GM18511 (cell line): ENCODE data around the gene DENND1A.

Experiments used
- ATAC-seq: cut with Tn5 transposase; IDR thresholded peaks from one replicate; pipeline ENCODE4 v1.9.1; 2021; ENCODE audit warnings: mild to moderate bottlenecking, moderate library complexity; ENCODE audit not compliant: unreplicated experiment

DENND1A gene

DNA sequence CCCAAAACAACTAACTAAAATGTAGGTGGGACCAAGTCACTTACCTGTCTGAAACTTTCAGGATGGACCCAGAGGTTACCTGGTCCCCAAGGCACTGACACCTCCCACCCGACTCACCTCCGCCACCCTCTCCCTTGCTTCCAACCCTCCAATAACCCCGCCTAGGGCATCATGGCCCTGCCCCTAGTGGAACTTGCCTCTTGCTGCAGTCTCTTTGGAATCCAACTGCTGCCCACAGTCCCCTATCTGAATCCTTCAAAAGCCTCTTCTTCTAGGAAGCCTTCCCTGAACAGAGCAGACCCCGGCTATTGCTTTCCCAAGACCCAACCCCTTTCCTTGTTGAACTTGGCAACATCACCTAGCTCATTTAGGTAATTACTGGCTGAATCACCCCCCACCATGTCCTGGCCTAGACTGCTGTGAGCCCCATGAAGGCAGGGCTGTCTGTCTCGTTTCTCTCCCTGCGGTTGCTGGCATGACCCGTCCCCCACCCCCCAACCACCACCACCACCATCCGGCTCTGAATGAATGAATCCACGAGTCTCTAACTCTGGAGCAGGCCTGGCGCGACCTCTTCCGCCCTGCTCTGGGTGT is 564.5 kb downstream of the DENND1A start:
- ATAC-seq: no peak

DNA sequence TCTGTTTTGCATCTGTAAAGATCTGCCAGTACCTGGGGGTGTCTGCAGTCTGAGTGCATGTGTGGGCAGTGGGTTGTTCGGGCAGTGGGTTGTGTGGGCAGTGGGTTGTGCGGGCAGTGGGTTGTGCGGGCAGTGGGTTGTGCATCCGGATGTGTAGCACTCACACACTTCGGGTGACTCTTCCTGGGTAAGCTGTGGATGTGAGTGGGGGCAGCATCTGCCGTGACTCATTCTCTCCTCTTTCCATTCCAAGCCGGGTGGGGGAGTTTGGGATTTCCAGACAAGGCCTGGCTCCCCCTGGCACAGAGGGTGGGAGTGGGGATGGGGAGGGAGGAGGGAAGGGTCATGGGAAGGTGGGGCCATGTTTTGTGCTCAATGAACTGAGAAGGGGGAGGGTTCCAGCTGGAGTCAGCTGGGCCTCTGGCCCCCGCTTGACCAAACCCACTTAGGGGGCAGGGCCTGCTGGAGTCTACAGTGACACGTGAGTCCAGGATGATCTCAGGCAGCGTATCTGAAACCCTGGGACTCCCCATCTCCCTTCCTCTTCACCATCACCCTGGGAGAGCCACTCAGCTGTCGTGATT is 565.6 kb downstream of the DENND1A start:
- no peak for ATAC-seq

DNA sequence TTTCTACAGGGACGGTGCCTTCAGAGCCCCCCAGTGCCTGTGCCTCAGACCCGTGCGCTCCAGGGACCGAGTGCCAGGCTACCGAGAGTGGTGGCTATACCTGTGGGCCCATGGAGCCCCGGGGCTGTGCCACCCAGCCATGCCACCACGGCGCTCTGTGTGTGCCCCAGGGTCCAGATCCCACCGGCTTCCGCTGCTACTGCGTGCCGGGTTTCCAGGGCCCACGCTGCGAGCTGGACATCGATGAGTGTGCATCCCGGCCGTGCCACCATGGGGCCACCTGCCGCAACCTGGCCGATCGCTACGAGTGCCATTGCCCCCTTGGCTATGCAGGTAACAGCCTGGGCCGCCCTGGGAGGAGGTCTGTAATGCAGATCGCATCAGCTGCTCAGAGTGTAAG is 567.1 kb downstream of the DENND1A start:
- no peak for ATAC-seq

DNA sequence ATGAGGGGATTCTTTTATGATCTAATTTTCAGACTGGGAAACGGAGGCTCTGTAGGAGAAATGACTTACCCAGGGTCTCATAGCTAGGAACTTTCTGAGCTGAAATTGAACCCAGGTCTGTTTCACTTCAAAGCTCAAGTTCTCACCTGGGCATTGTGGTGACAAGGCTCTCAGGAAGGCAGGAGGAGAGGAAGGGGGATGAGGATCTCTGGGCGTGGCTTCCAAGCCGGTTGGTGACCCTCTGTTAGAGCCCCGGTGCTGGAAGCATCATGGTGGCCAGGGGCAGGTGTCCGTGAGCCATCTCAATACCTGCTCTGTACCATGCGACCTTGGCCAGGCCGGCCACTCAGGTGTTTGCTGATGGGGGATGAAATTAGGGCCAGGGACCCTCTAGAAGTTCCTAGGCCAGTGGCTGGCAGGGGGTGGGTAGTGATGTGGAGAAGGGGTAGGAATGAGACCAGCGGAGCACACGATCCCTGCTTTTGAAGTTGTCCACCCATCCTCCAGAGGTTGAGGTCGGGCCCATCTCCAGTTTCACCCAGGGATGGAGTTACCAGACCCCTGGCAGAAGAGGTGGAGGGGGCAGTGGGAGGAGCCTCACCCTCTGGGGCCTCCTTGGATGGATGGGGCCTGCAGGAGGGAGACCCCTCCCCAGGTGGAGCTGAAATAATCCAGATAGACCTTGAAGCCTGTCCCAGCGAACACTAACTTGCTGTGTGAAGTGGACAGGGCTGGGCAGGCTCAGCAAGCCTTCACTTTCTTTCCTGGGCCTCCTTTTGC is 568.0 kb downstream of the DENND1A start:
- no peak for ATAC-seq

DNA sequence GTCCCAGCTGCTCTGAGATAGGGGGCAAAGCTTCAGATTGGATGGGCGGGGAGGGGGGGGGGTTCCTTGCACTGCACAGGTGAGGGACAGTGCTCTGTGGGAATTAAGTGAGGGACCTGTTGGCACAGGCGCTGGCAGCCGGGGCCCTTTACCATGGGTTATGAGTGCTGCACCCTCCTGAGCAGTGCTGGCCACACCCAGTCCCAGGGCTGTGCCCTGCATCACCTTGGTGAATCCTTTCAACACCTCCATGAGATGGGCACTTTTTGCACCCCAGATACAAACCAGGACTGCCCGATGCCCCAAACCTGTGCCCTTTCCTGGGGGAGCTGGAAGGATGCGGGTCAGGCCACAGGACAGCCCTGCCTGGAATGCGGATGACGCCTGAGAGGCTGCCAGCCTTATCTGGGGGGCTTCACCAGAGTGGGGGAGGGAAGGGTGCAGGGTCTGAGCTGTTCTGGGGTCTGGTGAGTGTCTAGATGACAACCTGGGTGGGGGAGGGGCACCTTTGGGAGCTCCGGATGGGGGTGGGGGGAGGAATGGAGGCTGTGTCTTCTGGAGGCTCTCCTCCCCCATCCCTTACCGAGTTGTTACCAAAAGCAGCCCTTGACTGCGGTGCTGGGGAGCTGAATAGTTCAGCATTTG is 568.7 kb downstream of the DENND1A start:
- no peak for ATAC-seq

DNA sequence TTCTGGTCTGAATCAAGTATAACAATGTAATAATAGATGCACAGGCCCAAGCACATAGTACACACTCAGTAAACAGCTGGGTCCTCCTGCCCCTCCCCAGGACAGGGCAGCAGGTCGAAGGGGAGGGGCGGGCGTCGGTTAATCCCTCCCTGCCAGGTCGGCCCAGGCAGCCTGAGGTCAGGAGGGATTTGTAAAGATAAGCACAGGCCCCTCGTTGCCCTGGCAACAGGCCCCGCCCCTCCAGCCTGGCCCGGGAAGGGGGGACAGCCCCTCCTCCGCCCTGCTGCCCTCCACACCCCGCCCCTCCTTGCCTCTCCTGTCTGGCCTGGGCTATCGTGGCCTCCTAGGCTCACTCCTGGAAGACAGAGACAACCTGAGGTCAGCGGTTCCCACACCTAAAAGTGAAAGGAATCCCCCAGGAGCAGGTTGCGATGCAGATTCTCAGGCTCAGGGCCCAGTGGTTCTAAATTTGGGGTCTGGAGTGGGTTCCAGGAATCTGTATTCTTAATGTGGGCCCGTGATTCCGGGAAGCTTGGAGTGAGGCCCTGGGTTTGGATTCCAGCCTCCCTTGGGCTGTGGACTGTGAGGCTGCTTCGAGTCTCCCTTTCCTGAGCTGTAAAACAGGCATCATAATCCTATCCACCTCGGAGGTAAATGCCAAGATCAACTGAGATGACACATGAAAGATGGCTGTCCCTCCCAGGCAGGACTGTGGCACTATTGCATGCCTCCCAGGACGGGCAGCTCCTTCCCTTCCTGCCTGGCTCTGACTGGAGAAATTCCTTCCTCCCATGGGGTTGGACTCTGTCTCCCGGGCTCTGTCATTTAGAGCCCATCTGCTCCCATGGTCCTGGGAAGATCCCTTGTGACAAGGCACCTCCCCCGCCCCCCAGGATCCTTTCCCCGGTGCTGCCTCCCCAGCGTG is 569.5 kb downstream of the DENND1A start:
- ATAC-seq: no peak

DNA sequence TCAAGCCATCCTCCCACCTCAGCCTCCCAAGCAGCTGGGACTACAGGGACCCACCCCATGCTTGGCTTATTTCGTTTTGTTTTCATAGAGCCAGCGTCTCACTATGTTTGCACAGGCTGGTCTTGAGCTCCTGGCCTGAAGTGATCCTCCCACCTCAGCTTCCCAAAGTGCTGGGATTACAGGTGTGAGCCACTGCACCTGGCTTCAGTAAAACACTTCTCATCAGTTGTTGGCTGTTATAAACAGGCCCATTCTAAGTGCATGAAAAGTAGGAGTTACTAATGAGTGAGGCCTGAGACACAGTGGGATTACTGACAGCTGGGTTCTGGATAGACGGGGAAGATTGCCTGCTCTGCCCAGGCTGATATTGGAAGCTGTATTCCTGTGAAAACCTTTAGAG is 570.4 kb downstream of the DENND1A start:
- ATAC-seq: no peak

DNA sequence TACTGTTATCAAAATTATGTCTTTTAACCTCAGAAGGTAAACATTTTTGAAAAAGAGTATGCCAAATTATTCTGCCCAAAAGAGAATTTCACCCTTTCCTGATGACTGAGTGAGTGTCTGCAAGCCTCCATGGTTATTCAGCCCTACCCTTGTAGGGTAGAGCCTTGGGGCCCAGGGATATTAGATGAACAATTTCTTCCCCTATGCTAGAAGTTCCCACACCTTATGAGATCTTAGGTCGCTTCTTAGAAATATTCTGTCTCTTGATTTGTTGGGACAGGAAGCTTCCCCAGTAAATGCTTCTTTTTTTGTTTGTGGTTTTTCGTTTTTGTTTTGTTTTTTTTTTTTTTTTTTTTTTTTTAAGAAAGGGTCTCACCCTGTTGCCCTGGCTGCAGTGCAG is 570.8 kb downstream of the DENND1A start:
- ATAC-seq: no peak

DNA sequence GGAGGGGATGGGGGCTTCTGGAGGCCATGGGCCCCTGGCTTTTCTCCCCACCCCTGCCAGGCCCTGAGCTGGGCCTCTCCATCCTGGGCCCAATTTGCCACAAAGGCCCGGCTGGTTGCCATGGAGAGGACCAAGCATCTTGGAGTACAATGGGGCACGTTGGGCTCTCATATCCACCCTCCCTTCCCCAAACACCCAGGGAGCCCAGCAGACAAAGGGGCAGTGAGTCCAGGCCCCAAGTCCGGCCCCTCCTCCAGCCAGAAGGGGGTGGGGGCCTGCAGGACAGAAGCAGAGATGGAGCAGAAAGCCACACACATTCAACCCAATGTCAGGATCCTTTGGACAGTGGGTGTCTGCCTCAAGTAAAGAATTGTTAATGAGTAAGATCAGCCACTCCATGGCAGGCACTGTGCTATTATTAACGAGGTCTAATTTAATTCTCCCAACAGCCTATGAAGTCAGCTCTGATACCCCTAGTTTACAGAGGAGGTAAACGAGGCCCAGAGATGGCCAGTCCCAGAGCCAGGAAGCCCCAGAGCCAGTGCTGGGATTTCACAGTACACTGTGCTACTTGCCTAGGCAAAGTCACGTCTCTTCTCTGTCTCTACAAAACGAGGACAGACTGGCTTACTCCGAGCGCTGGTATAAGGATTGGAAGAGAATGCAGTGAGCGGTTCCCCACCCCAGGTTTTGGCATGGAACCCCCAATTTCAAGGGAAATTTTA is 571.6 kb downstream of the DENND1A start:
- ATAC-seq: no peak

DNA sequence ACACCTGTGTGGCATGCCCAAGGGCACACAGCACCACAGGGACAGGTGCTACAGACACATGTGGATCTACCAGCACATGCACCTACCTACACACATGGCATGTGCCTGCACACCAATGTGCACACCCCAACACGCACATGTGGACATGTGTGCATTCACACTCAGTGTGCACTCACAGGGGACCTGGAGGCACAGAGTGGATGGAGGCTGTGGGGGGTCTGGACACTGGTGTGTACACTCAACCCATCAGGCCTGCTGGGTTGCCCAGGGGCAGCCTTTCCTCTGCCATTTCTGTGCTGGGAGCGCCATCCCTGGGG is 572.2 kb downstream of the DENND1A start:
- no peak for ATAC-seq

DNA sequence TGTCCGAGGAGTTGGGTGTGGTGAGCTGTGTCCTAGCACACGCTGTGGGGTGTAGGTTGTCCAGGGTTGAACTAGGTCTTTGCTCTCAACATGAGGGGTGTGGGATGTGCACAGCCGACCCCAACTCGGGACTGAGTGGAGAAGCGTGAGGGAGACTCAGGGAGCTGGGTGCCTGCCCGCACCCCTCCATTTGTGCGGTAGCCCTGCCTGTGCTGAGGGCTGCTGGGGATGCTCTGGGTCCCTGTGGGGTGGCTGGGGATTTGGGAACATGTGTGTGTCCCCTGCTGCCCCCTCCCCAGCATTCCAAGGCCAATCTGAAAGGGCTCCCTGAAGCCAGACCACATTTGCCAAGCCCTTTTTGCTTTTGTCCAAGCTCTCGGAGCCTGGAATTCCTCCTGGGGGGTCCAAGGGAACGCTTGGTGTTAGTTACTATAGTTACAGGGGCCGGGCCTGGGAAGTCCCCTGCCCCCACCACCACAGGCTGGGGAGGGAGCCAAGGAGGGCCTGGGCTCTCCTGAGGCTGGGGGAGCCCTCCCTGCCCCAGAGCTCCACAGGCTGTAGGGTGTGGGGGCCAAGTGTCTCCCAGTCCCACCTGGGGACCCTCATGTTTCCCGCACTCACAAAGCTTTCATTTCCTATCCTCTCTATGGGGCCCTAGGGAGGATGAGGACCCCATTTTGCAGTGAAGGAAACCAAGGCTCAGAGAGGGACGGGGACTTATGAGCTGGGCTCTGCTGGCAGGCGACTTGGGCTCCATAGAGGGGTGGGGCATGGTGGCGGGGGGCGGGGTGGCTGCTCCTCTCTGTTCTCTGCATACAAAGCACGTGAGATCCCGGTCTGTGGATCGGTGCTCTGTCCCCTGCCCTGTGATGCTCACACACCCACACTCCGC is 572.8 kb downstream of the DENND1A start:
- ATAC-seq: no peak

DNA sequence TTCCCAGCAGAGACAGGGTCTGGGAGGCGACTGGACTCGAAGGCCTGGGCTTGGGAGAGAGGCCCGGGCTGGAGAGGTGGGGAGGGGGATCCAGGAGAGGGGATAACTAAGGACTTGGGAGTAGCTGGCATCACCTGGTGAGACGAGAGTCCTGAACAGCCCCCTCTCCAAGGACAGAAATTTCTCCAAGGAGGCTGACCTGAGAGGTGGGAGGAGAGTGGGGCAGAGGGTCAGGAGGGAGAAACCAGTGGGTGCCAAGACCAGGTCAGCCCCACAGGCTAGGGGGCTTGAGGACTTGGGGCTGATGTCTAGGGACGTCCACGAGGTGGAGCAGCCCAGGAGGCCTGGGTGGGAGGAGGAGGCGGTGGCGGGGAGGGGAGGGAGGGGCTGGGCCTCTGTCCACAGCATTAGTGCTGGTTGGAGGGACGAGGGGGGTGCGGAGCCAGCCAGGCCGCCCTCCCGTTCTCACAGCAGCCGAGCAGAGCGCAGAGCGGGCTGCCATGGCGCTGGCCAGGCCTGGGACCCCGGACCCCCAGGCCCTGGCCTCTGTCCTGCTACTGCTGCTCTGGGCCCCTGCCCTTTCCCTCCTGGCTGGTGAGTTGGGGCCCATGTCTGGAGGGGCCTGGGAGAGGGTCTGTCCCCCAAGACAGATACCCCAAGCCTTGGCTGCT is 574.0 kb downstream of the DENND1A start, which contains the start of gene CRB2:
TSS of gene CRB2 (plus strand) at position 437 of the 671 bp plus-strand sequence. CDS start at position 501, 64 bp downstream.
- ATAC-seq: no peak

DNA sequence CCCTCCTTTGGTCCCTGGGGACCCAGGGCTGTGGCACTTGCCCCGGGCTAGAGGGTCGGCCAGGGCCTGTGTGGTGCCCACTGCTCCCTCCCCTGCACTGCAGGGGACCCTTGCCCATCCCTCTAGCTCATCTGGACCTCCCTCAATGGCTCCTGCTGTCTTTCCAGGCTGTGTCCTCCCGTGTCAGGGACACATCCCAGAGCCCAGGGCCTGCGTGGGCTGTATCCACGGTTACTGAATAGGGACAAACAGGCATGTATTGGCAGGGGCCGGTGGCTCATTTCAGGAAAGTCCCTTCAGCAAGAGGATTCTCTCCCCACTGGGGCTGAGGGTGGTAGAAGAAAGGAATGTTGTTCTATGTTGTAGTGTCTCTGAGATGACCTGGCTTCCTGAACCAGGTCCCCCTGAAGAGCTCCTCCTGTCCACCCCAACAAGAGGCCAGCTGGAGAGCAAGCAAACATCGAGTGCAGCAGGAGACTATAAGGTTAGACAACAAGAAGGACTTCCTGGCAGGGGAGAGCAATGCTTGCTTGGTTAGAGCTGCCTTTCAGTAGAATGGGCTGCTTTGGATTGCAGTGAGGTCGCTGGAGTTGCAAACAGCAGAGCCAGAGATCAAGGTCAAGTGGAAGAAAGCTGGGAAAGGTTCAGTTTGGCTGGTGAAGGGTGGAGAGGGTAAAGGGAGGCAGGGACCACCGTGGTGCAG is 575.0 kb downstream of the DENND1A start:
- no peak for ATAC-seq

DNA sequence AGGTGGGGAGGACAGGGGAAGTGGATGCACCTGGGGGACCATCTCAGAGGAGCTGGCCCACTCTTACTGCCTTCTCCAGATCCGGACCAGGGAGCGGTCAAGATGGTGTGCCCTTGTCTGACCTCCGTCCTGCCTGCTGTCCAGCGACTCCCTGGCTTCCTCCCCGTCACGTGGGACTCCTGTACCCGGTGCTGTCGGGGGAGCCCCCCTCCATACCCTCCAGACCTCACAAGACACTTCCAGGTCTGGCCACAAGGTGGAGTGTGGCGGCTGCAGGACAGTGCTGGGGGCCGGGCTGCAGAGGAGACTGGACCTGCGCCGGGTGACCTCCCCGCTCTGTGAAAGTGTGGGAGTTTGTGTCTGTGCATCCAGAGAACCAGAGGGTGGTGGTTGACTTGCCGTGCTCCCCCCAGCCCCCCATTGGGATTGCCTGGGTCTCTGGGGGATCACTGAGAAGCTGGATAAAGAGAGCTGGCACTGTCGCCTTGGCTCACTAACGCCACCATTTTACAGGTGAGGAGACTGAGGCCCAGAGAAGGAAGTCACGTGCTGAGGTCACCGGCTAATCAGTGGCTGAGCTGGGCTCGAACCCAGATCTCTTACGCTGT is 575.8 kb downstream of the DENND1A start:
- peak; percentile 73 for ATAC-seq

DNA sequence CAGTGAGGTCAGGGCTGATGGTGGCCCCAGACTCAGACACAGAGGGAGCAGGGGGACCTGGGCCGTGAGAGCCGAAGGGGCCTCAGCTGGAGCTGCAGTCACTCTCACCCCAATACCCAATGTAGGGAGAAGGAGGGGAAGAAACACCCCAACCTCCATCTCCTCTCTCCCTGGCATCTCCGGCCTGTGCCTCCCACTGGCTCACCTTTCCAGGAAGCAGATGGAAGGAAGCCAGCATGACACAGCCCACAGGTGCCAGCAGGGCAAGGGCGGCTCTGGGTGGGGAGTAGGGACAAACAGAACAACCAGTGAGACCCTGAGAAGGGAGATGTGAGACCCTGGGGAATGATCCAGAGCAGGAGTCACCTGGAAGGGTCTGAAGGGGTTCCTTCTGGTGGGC is 576.9 kb downstream of the DENND1A start:
- ATAC-seq: no peak

DNA sequence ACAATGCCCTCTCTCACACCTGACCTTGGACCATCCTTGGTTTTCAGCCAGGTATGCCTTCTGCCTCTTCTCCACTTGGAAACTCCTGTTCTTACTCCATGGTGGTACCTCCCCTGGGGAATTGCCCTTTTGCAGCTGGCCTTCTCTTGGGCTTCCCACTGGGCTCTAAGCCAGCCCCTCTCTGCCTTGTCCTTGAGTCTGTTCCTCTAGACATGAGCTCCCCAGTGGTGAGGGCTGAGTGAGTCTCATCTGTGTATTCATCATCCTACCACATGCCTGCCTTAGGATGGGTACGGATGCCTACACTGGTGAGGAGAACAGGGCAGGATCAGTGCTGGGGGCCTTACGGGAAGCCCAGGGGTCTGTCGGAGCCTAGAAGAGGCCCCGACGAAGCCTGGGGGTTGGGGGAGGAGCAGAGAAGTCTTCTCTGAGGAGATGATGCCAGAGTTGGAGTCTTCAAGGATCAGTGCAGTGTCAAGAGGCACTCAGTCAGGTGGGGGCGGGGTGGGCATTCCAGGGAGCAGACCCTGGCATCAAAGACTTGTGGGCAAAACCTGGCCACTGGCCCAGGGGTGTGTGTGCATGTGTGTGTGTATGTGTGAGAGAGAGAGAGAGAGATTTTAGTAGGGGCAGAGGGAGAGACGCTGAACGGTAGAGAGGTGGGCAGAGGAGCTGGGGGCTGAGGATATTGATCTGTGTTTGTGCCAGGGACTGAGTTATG is 579.2 kb downstream of the DENND1A start:
- ATAC-seq: no peak
